ENCODE measurements around the gene BCAM.

- TF ChIP-seq CTCF (IDR thresholded peaks at IDR 0.05 in 4 of 5, conservative IDR thresholded peaks at IDR 0.05 in 1 of 5) (no peak), POLR2A (IDR thresholded peaks at IDR 0.05) (no peak)
Observed at GRCh38 chr19:44848812-44849447, 40.0 kb downstream of the BCAM start.
